Amniotic stem cell (primary cell): ENCODE results near the gene HNRNPD.
A peak's percentile ranks its signal among the peaks of the same experiment; 100 is the strongest.
"Not testable (repeated sequence)": the region's sequence is repeated elsewhere in the genome, so short reads cannot be mapped to it uniquely, and the experiment has no call there.

Experiments
- DNase-seq: peaks from one replicate; lab custom pipeline; 2025; lab: John Stamatoyannopoulos, UW

Gene HNRNPD

DNA sequence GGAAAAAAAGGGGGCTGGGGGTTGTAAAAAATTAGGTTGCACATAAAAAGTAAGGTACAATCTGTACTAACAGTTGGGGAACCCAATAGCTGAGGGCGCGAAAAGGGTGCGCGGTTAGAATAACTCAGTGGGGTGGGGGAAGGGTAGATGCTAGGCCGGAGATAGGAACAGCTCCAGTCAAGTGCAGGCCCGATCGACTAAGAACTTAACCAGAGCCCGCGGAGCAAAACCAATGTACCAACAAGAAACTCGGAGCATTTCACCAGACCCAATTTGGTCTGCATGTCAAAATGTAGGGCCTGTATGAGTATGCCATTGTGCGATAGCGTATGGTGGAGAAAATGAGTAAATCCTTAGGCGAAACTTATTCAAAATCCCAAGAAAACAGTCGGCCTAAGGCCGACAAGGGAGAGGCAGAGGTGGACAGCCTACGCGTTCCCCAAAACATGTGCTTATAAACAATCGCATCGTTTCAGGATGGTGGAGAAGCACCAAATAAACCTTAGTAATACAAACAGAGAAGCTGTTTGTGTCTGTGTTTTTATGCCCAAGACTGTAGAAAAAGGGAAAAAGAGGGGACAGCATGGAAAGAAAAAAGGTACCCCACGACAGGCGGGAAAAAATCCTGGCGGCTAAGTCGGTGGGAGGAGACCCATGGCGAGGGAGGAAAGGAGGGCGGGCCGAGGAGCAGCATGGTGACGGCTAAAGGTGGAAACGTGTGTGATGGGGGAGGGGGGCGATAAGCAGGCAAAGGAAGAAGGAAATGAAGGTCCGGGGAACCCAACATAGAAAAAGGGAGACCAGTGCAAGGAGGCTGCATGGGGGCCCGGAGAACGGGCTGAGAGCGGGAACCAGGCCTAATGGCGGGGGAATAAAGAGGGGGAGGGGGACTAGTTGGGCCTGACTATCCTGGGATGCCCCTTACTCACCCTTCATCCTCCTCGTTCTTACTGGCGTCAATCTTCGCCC is 990 bp downstream of the HNRNPD start:
- peak; percentile 47 for DNase-seq

DNA sequence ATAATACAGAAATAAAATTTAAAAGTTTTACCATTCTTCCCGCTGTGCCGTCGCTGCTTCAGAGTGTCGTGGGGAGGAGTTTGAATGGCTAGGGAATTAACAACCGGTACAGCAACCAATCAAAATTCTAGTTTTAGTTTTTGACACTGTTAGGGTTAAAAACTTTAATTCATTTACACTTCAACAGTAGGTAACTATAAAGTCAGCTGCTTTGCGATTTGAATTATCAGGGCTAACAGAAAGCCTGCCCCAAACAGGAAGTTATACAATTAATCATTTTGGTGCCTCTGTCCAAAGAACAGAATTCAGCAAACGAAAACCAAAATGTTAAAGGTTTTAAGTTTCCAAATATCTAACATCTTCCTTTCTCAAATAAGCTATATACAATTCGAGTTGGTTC is 2.3 kb downstream of the HNRNPD start:
- DNase-seq, result peak; percentile 4

DNA sequence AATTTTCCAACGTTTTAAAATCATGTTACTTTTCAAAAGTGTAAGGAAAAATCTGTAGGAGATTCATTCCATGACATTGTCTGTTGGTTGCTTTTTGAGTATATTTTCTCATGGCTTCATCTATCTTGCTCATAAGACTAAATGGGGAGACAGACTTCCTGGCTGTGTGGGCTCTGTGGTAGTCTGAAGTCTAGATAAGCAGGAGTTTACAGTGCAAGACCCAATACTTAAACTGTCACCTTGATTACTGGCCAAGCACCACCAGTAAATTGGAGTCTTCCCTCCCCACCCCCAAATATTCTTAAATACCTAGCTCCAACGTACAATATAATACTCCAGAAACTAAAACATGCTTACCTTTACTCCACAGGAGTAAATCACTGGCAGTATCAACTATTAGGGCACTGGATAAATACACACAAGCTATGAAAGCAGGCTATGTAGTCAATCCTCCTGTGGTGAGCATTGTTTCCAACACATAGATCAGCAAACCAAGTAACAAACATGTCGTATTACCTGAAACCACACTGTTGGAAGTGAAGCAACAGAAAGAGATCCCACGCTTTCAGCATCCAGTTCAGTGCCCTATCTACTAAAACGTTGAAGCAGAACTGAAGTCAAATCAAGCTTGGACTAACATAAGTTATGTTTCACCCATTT is 6.2 kb downstream of the HNRNPD start:
- DNase-seq, result no peak

DNA sequence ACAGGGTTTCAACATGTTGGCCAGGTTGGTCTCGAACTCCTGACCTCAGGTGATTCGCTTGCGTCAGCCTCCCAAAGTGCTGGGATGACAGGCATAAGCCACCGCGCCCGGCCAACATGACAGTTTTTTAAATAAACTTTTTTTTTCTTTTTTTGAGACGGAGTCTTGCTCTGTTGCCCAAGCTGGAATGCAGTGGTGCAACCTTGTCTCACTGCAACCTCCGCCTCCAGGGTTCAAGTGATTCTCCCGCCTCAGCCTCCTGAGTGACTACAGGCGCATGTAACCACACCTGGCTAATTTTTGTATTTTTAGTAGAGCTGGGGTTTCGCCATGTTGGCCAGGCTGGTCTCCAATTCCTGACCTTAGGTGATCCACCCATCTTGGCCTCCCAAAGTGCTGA is 7.4 kb downstream of the HNRNPD start:
- not testable (repeated sequence) for DNase-seq

DNA sequence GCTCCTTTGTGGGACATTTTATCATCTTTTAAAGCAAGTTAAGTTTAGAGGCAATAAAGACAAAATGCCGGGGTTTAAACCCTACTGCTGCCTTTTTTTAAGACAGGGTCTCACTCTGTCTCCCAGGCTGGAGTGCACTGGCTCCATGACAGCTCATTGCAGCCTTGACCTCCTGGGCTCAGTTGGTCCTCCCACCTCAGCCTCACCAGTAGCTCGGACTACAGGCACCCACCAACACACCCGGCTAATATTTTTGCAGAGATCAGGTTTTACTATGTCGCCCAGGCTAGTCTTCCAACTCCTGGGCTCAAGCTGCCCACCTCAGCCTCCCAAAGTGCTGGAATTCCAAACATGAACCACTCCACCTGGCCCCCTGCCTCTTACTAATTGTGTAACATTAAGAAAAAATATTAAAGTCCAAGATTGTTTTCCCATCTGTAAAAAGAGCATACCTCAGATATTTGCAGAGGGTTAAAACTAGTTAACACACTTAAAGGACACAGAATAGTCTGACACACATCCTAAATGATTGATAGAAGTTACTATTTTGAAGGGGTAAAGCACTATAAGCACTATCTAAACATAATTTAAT is 9.8 kb downstream of the HNRNPD start:
- no peak for DNase-seq

DNA sequence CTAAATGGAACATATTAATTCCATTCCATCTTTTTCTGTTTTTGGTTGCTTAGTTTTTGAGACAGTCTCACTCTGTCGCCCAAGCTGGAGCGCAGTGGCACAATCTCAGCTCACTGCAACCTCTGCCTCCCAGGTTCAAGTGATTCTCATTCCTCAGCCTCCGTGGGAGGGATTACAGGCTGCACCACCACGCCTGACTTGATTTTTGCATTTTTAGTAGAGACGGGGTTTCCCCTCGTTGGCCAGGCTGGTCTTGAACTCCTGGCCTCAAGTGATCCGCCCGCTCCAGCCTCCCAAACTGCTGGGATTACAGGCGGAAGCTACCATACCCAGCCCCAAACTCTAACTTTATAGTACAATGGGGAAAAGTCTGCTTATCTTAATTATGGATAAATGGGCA is 11.2 kb downstream of the HNRNPD start:
- DNase-seq, result no peak

DNA sequence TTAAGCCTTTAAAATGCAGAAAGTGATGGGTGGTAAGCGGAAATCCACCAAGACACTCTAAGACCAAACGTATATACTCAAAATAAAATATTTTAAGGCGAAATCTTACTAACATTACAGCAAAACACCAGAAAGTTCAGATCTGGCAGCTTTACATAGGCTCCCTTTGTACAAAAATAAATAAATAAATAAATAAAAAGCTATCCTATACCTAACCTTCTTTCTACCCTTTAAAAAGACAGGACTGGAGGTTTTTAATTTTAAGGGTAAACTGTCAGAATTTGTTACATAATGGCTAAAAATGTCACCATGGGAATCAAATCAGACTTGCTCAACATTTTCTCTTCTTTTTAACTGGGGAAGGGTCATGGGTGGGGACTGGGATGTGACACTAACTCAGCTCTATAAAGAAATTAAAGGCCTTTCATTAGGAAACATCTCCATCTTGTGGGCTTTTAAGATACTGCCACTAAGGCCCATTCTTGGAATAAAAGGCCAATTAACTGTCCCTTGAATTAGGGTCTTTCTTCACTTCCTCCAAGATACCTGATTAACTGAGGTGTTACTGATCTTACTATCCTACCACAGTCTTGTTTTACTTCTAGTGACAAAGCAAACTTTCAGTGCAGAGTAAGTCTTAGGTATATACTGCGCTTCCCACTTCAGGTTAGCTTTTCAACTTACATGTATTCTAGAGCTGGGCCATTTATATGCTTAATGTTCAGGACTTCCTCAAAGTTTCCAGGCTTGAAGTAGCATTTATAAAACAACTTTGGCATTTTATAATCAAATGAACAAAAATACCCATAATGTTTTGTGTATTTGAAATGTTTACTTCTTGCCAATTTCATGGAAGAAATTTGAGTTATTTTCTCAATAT is 13.3 kb downstream of the HNRNPD start:
- DNase-seq, result peak; percentile 13

DNA sequence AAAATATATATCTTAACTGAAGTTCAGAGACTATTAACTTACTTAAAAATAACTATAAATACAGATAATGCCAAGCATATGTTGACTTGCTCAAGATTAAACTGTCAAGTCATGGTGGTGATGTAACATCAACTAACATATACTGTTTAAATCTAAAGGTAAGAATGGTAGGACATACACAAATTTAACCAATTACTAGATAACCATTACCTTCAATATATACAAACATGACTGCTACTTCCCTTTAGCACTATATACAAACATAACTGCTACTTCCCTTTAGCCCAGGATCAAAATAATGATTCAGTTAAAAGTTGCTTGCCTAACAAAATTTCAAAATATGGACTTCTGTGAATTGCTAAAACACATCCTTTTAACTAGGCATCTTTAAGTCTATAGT is 14.9 kb downstream of the HNRNPD start:
- DNase-seq, result no peak

DNA sequence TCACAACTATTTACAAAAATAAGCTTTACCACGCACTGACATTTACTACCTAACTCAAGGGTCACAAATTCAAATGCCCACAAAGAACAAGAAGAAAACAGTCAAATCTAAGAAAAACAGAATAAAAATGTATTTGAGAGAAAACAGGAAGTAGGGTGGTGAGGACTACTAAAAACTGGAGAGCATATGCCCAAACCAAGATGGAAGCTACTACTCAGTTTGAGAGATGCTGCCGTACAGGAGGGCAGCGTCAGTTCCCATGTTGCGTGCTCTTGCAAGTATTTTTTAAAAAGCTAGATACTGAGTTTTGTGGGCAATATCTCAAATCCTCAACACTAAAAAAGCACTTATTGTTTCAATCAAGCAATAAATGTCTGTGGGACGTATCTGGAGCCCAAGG is 16.2 kb downstream of the HNRNPD start:
- DNase-seq, result no peak

DNA sequence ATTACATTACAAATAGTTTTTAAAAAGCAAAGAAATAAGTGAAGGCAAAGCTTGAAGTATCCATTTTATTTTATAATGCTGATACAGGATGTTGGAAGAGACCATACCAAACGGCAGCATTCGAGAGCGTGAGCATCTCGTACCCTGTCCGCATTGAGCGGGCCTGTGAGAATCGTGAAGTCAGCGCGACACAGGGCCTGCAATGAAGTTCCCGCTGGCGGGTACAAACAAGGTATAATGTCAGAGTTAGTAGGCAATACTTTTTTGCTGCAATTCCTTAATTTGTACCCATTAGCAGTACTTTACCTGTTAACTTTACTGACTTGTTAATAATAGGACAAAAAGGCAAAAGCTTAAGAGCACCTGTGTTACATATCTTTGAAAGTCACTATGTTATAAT is 19.0 kb downstream of the HNRNPD start:
- no peak for DNase-seq

DNA sequence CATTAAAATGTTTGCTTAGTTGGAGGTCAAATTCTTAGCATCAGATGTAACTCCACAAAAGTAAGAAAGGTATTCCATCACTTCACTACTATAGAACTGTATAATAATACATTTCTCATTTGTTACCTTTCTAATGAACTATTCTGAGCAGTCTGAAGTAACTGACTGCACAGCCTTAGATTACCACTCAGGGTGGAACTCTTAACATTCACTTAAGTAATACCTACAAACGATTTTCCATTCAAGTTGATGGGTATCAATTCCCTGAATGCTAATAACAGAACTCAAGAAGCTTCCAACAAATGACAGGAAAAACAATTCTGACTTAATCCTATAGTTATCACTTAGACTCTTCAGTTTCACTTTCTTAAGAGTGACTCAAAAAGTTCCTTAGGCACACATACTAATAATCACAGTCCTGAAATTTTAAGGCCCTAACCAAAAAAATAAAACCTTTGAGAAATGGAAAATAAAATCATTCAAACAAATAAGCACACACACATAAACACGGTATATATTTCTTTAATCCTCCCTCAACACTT is 20.9 kb downstream of the HNRNPD start:
- DNase-seq, result no peak

DNA sequence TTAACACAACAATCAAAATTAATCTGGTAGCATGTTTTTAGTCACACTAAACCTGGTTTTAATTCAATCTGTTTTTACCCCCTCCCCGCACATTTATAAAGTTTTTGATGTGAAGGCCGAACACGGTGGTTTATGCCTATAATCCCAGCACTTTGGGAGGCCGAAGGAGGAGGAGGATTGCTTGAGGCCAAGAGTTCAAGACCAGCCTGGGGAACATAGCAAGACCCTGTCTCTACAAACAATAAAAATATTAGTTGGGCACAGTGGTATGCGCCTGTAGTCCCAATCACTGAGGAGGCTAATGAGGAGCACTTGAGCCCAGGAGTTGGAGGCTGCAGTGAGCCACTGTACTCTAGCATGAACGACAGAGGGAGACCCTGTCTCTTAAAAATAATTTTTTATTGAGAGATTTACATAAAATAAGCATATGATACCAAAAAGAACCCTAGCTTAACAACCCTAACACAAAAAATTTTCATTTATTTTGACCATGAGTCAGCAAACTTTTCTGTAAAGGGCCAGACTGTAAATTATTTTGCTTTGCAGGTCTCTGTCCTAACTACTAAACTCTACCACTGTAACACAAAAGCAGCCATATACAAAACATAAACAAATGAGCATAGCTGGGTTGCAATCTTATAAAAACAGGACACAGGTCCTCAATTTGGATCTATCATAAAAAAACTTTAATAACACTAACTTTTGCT is 21.5 kb downstream of the HNRNPD start:
- no peak for DNase-seq

DNA sequence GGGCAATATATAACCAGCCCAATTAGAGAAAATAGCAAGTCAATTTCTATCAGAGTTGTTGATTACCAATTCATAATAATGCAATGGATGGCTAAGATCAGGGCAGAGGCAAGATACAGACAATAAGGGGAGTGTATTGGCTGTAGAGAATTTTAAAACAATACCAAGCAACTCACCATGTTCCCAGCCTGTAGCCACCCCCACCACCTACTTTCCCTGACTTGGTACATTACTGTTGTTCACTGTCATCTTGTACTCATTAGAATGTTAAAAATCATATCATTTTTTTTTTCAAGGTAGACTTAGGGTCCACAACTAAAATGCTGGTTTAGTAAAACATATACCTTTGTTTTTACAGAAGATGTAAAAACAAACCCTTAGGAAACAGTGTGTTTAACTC is 27.7 kb downstream of the HNRNPD start:
- no peak for DNase-seq

DNA sequence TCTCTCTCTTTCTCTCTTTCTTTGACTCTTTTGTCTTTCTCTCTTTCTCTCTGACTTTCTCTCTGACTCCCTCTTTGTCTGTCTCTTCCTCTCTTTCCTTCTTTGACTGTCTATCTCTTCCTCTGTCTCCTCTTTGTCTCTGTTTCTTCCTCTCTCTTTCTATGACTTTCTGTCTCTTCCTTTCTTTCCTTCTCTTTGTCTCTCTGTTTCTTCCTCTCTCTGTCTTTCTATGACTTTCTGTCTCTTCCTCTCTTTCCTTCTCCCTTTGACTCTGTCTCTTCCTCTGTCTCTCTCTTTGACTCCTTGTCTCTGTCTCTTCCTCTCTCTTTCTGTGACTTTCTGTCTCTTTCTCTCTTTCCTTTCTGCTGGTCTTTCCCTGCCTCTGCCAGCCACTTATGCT is 38.7 kb downstream of the HNRNPD start:
- DNase-seq, result no peak

DNA sequence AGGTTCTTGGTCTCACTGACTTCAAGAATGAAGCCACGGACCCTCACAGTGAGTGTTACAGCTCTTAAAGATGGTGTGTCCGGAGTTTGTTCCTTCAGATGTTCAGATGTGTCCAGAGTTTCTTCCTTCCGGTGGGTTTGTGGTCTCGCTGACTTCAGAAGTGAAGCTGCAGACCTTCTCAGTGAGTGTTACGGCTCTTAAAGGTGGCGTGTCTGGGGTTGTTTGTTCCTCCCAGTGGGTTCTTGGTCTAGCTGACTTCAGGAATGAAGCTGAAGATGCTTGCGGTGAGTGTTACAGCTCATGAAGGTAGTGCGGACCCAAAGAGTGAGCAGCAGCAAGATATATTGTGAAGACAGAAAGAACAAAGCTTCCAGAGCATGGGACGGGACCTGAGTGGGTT is 40.1 kb downstream of the HNRNPD start:
- DNase-seq, result not testable (repeated sequence)

DNA sequence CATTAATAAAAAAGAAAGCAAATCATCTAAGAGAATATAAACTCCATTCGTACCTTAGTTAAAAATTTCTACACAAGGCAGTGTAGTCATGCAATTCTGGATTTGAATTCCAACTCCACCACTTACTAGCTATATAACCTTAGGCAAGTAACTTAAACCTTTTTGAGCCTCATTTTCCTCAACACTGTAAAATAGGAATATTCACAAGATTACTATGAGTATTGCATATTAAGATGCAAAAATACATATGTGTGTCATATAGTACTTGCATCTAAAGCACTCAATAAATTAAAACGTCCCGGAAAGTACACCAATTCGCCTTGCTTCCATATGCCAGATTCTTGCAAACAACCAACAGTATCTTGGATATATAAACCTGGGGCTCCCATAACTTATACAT is 42.0 kb downstream of the HNRNPD start:
- no peak for DNase-seq

DNA sequence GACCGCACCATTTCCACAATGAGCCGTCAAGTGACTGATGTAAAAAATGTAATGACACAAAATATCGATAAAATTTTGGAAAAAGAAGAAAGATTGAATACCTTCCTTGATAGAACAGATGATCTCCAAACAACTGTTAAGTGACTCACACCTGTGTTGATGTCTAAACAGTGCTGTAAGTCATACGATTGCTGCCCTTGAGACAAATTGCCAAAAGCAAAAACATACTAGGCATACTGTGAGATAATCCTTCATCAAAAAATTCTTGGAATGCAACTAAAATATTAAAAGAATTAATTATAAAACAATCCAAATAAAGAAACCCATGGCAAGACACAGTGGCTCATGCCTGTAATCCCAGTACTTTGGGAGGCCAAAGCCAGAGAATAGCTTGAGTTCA is 53.4 kb downstream of the HNRNPD start:
- DNase-seq, result no peak

DNA sequence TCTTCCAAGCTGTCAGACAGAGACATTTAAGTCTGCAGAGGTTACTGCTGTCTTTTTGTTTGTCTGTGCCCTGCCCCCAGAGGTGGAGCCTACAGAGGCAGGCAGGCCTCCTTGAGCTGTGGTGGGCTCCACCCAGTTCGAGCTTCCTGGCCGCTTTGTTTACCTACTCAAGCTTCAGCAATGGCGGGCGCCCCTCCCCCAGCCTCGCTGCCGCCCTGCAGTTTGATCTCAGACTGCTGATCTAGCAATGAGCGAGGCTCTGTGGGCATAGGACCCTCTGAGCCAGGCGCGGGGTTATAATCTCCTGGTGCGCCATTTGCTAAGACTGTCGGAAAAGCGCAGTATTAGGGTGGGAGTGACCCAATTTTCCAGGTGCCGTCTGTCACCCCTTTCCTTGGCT is 70.7 kb downstream of the HNRNPD start:
- DNase-seq, result not testable (repeated sequence)
